A549 treated with GW870086 at 1 μM for 4 hours (cell line): ENCODE measurements around the gene VTCN1. TPM values are rescaled to one million over a fixed set of nuclear protein-coding genes. Genes with fewer than 3 reads are reported as not detected.

ENCODE experiments used
- total RNA-seq: library from RNA; stranded (reverse); fragments of 200-300 nt; extraction: Qiagen RNA extraction; gene quantifications from 5 replicates; pipeline ENCODE4 v1.2.3, GENCODE V29; 2022; ENCODE audit warnings: low read depth

The VTCN1 gene
- 0.06 to 0.08 TPM (median 0.06 TPM) in 3 of 5 replicates, not detected in the others for total RNA-seq

GRCh38 chr1:117210831-117211261, at the start of gene VTCN1:
Gene VTCN1 (minus strand): TSS chr1:117210927. CDS start chr1:117210855, 72 bp downstream.

GRCh38 chr1:117121589-117122329, 89.0 kb downstream of the VTCN1 start, which contains the start of gene TRIM45:
Gene TRIM45 (minus strand): TSS chr1:117121749. CDS start chr1:117121201, 548 bp downstream.

Other genes with a start within 250 kb of the VTCN1 start
- gene CD101, start 209.2 kb downstream of the VTCN1 start, total RNA-seq = 0.06 to 0.35 TPM (median 0.10 TPM) in 5 replicates
- 15.1 to 22.0 TPM (median 18.3 TPM) in 5 replicates for gene TTF2, start 150.6 kb downstream of the VTCN1 start, total RNA-seq
- gene TRIM45, start 89.2 kb downstream of the VTCN1 start, total RNA-seq = 0.66 to 1.7 TPM (median 1.3 TPM) in 5 replicates
- 4.4 to 9.3 TPM (median 7.4 TPM) in 5 replicates for gene MAN1A2, start 156.5 kb upstream of the VTCN1 start, total RNA-seq